ENCODE data around the gene ZNF575.
"Not testable (repeated sequence)": the region's sequence is repeated elsewhere in the genome, so short reads cannot be mapped to it uniquely, and the experiment has no call there.

ZNF575 gene

DNA sequence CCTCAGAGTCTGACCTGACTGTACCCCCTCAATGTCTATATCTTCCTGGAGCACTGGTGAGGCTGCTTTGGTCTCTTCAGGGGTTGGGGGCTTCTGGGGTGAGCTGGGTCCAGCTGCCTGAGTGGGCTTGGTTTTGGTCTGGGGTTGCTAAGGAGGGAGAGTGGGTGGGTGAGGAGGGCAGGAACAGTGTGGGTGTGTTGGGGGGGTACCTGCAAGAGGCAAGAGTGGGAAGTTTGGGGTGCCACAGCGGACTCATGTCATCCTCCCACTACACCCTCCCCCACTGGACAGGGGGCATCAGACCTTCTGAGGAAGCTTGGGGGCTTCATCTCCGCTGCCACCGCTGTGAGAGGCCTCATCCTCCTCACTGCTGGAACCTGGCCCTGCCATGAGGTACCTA lies 13.6 kb downstream of the ZNF575 start:
- no peak for TF ChIP-seq CTCF (IDR thresholded peaks at IDR 0.05; ENCODE audit: low read depth, low read length)
- no peak for DNase-seq (ENCODE audit: extremely low read depth, low read depth)

- not testable (repeated sequence) for DNase-seq (ENCODE audit: extremely low read depth, low read depth)
Measured at GRCh38 chr19:43547926-43548325, 14.9 kb downstream of the ZNF575 start.

DNA sequence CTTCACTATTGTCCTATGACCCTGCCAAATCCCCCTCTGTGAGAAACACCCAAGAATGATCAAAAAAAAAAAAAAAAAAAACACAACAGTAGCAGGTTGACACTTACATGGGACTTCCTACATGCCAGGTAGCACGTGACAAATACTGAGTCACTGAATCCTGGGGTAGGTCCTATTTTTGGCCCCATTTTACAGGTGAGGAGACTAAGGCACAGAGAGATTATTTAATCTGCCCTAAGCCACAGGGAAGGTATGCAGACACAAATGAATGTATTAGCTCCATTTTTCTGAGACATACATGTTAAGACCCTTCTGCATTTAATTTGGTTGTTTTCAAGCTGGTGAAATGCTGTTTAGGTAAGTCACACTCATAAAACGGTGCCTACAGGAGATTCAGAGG lies 15.7 kb downstream of the ZNF575 start:
- DNase-seq (ENCODE audit: extremely low read depth, low read depth) = no peak
- TF ChIP-seq CTCF (IDR thresholded peaks at IDR 0.05; ENCODE audit: low read depth, low read length) = no peak

- TF ChIP-seq CTCF (IDR thresholded peaks at IDR 0.05; ENCODE audit: low read depth, low read length) = no peak
- no peak for DNase-seq (ENCODE audit: extremely low read depth, low read depth)
Measured at GRCh38 chr19:43551399-43552197, 18.6 kb downstream of the ZNF575 start.

GRCh38 chr19:43552198-43552450 lies 19.1 kb downstream of the ZNF575 start:
- no peak for TF ChIP-seq CTCF (IDR thresholded peaks at IDR 0.05; ENCODE audit: low read depth, low read length)
- DNase-seq (ENCODE audit: extremely low read depth, low read depth) = no peak

GRCh38 chr19:43552616-43553015 lies 19.6 kb downstream of the ZNF575 start:
- no peak for TF ChIP-seq CTCF (IDR thresholded peaks at IDR 0.05; ENCODE audit: low read depth, low read length)
- no peak for DNase-seq (ENCODE audit: extremely low read depth, low read depth)

- no peak for TF ChIP-seq CTCF (IDR thresholded peaks at IDR 0.05; ENCODE audit: low read depth, low read length)
- DNase-seq (ENCODE audit: extremely low read depth, low read depth) = no peak
Measured at GRCh38 chr19:43553656-43554055, 20.7 kb downstream of the ZNF575 start.

GRCh38 chr19:43554317-43554895 lies 21.4 kb downstream of the ZNF575 start:
- DNase-seq (ENCODE audit: extremely low read depth, low read depth) = no peak
- no peak for TF ChIP-seq CTCF (IDR thresholded peaks at IDR 0.05; ENCODE audit: low read depth, low read length)
